Small intestine (tissue), 7 donors: ENCODE results near the gene FASTK. TPM values are rescaled to one million over a fixed set of nuclear protein-coding genes. Genes with fewer than 3 reads are reported as not detected.
A peak's percentile ranks its signal among the peaks of the same experiment; 100 is the strongest.

ENCODE experiments used
- DNase-seq, 2 donors: peaks; one replicate each; pipeline versions ENCODE4 v3.0.0 to v3.0.0-alpha.2; 2013
- FAIRE-seq: peaks from 2 replicates; lab custom pipeline; 2012; peaks lifted over from hg19 to GRCh38; lab: Jason Lieb, UNC
- H3K27ac ChIP-seq, 3 donors: one replicate each; pipeline ENCODE4 v1.5.1; 2013; ENCODE audit warnings: low read length in 2 of 3, mild to moderate bottlenecking in 2 of 3, control low read depth in 1 of 3, inconsistent platforms in 1 of 3, low read depth in 1 of 3, moderate library complexity in 1 of 3
- H3K27me3 ChIP-seq, 3 donors: one replicate each; pipeline ENCODE4 v1.6.1; 2013; ENCODE audit warnings: low read length in 3 of 3, inconsistent platforms in 1 of 3; ENCODE audit not compliant: control insufficient read depth in 3 of 3, insufficient read depth in 3 of 3
- H3K36me3 ChIP-seq, 3 donors: one replicate each; pipeline ENCODE4 v1.6.1; 2013; ENCODE audit warnings: low read length in 3 of 3, inconsistent platforms in 1 of 3, low read depth in 1 of 3, mild to moderate bottlenecking in 1 of 3, moderate library complexity in 1 of 3; ENCODE audit not compliant: control insufficient read depth in 3 of 3, insufficient read depth in 2 of 3
- H3K4me1 ChIP-seq, 3 donors: one replicate each; pipeline ENCODE4 v1.6.1; 2013; ENCODE audit warnings: low read length in 2 of 3, inconsistent platforms in 1 of 3, low read depth in 1 of 3, mild to moderate bottlenecking in 1 of 3, moderate library complexity in 1 of 3; ENCODE audit not compliant: control insufficient read depth in 3 of 3, insufficient read depth in 2 of 3
- H3K4me3 ChIP-seq, 3 donors: one replicate each; pipeline ENCODE4 v1.5.1; 2013; ENCODE audit warnings: low read length in 3 of 3, control low read depth in 1 of 3, inconsistent platforms in 1 of 3, low read depth in 1 of 3, mild to moderate bottlenecking in 1 of 3, moderate library complexity in 1 of 3
- H3K9me3 ChIP-seq, 2 donors: one replicate each; pipeline ENCODE4 v1.6.1; 2013; ENCODE audit warnings: low read depth in 1 of 2, low read length in 1 of 2; ENCODE audit not compliant: control insufficient read depth in 2 of 2, insufficient read depth in 1 of 2
- WGBS, 3 donors: extraction: QIAGEN DNeasy Blood & Tissue Kit; methylation state at CpG; one replicate each; pipeline ENCODE4 v1.1.7; 2013; 5-methylcytosine and 5-hydroxymethylcytosine counted together
- polyA plus RNA-seq, 4 donors: library from polyadenylated mRNA; stranded (reverse) in 3 of 4; unstranded in 1 of 4; fragments of 200-250 nt in 3 of 4; fragments of 120-200 nt in 1 of 4; gene quantifications; one replicate each; pipeline versions ENCODE4 v1.2.1 to v1.2.3, GENCODE V29; 2013
- donor health status: healthy with polysubstance abuse.
- donor health status: control.
- donor health status: control.
- donor health status: Bipolar disorder and iron deficiency.
- donor health status: healthy.

The FASTK gene
- polyA plus RNA-seq, 4 donors: 95.2 to 248 (median 126) TPM

GRCh38 chr7:151109094-151110048, 28.8 kb upstream of the FASTK start:
- Histone ChIP-seq H3K4me1 (peaks cover 0 to 10% (median 0%) of the 10 kb centered on the region in 3 donors), H3K9me3 (no peaks in the 10 kb centered on the region), H3K27me3 (peaks cover 0 to 5% (median 0%) of the 10 kb centered on the region in 3 donors), H3K4me3 (no peak overlapping the region), H3K36me3 (peaks cover 0 to 38% (median 0%) of the 10 kb centered on the region in 3 donors), H3K27ac (peak overlapping the region in 1 of 3 donors; percentile 62)
- FAIRE-seq: no peak
- no peak for DNase-seq
- WGBS, 3 donors: 72 to 76% (median 74%) methylated on average over 15 of the region's 15 CpGs

- FAIRE-seq: no peak
- no peak for DNase-seq
- Histone ChIP-seq H3K4me3 (no peak overlapping the region), H3K4me1 (no peaks in the 10 kb centered on the region), H3K27me3 (no peaks in the 10 kb centered on the region), H3K36me3 (peaks cover 0 to 25% (median 0%) of the 10 kb centered on the region in 3 donors), H3K27ac (no peak overlapping the region), H3K9me3 (no peaks in the 10 kb centered on the region)
- WGBS, 3 donors: 89 to 91% (median 90%) methylated on average over 10 of the region's 10 CpGs
Measured at GRCh38 chr7:151107882-151108281, 27.3 kb upstream of the FASTK start.

GRCh38 chr7:151104411-151105235, 24.0 kb upstream of the FASTK start:
- WGBS, 3 donors: 78 to 88% (median 85%) methylated on average over 23 of the region's 23 CpGs
- FAIRE-seq (no peak), DNase-seq (no peak)
- Histone ChIP-seq H3K4me3 (no peak overlapping the region), H3K4me1 (no peaks in the 10 kb centered on the region), H3K27me3 (no peaks in the 10 kb centered on the region), H3K27ac (no peak overlapping the region), H3K9me3 (no peaks in the 10 kb centered on the region), H3K36me3 (peaks cover 0 to 36% (median 0%) of the 10 kb centered on the region in 3 donors)

DNA sequence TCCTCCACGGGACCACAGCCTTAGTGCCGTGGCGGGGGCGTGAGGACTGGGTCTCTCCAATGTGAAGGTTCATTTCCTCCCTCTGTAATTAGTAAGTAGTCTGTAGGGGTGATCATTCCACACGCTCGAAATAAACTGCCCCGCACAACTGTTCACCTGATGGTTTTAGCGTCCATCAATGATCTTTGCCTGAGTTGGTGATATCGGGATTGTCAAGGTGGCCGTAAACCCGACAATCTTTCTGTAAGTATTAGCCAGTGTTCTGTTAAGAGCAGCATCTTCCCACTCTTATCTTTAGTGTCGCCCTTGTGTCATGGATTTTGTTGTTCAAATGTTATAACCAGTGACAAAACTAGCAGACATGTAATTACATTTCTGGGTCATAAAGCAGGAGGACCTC, 23.4 kb upstream of the FASTK start:
- Histone ChIP-seq H3K27me3 (no peaks in the 10 kb centered on the region), H3K4me1 (peaks cover 0 to 2% (median 0%) of the 10 kb centered on the region in 3 donors), H3K36me3 (peaks cover 0 to 36% (median 0%) of the 10 kb centered on the region in 3 donors), H3K4me3 (no peak overlapping the region), H3K9me3 (no peaks in the 10 kb centered on the region), H3K27ac (no peak overlapping the region)
- WGBS, 3 donors: 83 to 88% (median 88%) methylated on average over 12 of the region's 12 CpGs
- FAIRE-seq (no peak), DNase-seq (no peak)

DNA sequence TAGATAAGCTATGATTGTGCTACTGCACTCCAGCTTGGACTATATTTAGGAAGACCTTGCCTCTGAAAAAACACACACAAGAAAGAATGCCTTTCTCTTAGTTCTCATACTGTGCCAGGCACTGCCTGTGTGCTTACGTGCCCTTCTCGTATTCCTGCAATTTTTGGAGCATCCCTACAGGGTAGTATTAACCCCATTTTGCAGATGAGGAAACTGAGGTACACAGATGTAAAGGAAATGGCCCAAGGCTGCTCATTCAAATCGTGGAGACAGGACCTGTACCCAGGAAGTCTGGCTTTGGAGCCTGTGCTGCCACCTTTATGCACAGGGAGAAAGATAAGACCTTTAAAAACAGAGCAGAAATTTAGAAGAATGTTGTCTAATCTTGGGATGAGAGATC, 22.4 kb upstream of the FASTK start:
- no peak for FAIRE-seq
- H3K27ac ChIP-seq: no peak overlapping the region
- peaks cover 0 to 37% (median 0%) of the 10 kb centered on the region in 3 donors for H3K36me3 ChIP-seq
- peaks cover 0 to 2% (median 0%) of the 10 kb centered on the region in 3 donors for H3K4me1 ChIP-seq
- H3K4me3 ChIP-seq: no peak overlapping the region
- WGBS, 3 donors: 79 to 85% (median 80%) methylated on average over 3 of the region's 3 CpGs
- no peaks in the 10 kb centered on the region for H3K27me3 ChIP-seq
- no peak for DNase-seq
- no peaks in the 10 kb centered on the region for H3K9me3 ChIP-seq

DNA sequence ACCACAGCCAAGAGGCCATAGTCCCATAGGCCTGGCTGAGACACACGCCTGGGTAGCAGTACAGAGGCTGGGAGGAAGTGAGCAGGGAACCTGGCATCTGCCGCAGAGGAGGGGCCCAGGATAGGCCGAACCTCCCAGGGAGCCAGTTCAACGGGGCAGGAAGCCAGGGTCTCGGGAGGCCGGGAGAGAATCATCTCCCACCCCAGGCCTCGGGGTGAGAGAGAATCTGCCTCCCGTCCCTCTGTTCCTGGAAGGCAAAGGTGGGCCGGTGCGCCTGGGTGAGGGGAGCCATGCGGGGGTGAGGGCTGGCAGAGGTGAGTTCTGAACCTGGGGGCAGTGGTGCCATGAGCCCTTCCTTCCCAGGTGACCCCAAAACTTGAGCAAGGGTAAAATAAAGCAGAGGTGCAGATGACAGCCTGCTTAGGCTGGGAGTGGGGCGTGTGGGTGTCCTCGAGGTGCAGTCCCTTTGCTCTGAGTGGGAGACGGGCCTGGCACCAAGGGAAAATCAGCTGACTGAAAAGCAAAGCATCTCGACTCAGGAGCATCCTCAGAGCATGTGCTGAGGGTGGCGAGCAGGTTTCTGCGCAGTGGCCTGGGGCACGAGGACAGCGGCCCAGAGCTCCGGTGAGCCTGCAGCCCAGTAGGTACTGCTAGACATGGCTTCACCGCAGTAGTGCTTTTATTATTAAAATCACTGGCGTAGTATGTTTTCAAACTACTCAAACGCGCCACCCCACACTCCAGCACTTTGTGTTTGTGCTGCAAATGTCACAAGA, 21.2 kb upstream of the FASTK start:
- no peak for DNase-seq
- peaks cover 0 to 2% (median 0%) of the 10 kb centered on the region in 3 donors for H3K4me1 ChIP-seq
- peaks cover 0 to 42% (median 0%) of the 10 kb centered on the region in 3 donors for H3K36me3 ChIP-seq
- H3K27ac ChIP-seq: no peak overlapping the region
- FAIRE-seq: no peak
- no peak overlapping the region for H3K4me3 ChIP-seq
- H3K27me3 ChIP-seq: no peaks in the 10 kb centered on the region
- no peaks in the 10 kb centered on the region for H3K9me3 ChIP-seq
- 84 to 92% (median 91%) methylated on average over 24 of the region's 24 CpGs for WGBS, 3 donors

GRCh38 chr7:151100921-151101320, 20.3 kb upstream of the FASTK start:
- H3K4me3 ChIP-seq: no peak overlapping the region
- 90 to 92% (median 91%) methylated on average over 10 of the region's 10 CpGs for WGBS, 3 donors
- DNase-seq (no peak), FAIRE-seq (no peak)
- H3K27ac ChIP-seq: no peak overlapping the region
- no peaks in the 10 kb centered on the region for H3K27me3 ChIP-seq
- H3K9me3 ChIP-seq: no peaks in the 10 kb centered on the region
- peaks cover 0 to 41% (median 0%) of the 10 kb centered on the region in 3 donors for H3K36me3 ChIP-seq
- H3K4me1 ChIP-seq: peaks cover 0 to 2% (median 0%) of the 10 kb centered on the region in 3 donors
